Liver (tissue), 9 donors: ENCODE results near the gene ANGPTL4. TPM values are rescaled to one million over a fixed set of nuclear protein-coding genes. Genes with fewer than 3 reads are reported as not detected.
"Not testable (repeated sequence)": the region's sequence is repeated elsewhere in the genome, so short reads cannot be mapped to it uniquely, and the experiment has no call there.

Experiments
- DNase-seq: peaks from one replicate; pipeline ENCODE4 v3.0.0-alpha.2; 2017; ENCODE audit warnings: low spot score
- H3K27ac ChIP-seq, 2 donors: one replicate each; pipeline ENCODE4 v1.7.0; 2013; ENCODE audit warnings: inconsistent platforms in 2 of 2, low read length in 2 of 2, control low read depth in 1 of 2, low read depth in 1 of 2, mild to moderate bottlenecking in 1 of 2
- H3K27me3 ChIP-seq, 4 donors: one replicate each; pipeline versions ENCODE4 v1.6.1 to v1.7.0; 2013; ENCODE audit warnings: low read length in 3 of 4, inconsistent platforms in 1 of 4, mild to moderate bottlenecking in 1 of 4, moderate library complexity in 1 of 4; ENCODE audit not compliant: control insufficient read depth in 4 of 4, insufficient read depth in 4 of 4
- H3K36me3 ChIP-seq, 4 donors: one replicate each; pipeline versions ENCODE4 v1.6.1 to v1.7.0; 2013; ENCODE audit warnings: low read length in 3 of 4, mild to moderate bottlenecking in 3 of 4, low read depth in 1 of 4, moderate library complexity in 1 of 4; ENCODE audit not compliant: control insufficient read depth in 4 of 4, insufficient read depth in 3 of 4
- H3K4me1 ChIP-seq, 4 donors: one replicate each; pipeline versions ENCODE4 v1.6.1 to v1.7.0; 2013; ENCODE audit warnings: low read length in 3 of 4, mild to moderate bottlenecking in 3 of 4, moderate library complexity in 1 of 4; ENCODE audit not compliant: control insufficient read depth in 4 of 4, insufficient read depth in 4 of 4
- H3K4me3 ChIP-seq, 3 donors: one replicate each; pipeline versions ENCODE4 v1.6.1 to v1.7.0; 2013; ENCODE audit warnings: low read length in 3 of 3, control low read depth in 1 of 3, low read depth in 1 of 3, mild to moderate bottlenecking in 1 of 3
- H3K9ac ChIP-seq, 2 donors: one replicate each; pipeline ENCODE4 v1.7.0; 2013; ENCODE audit warnings: low read length in 2 of 2, mild to moderate bottlenecking in 2 of 2, moderate library complexity in 2 of 2, control low read depth in 1 of 2, low read depth in 1 of 2
- H3K9me3 ChIP-seq, 4 donors: one replicate each; pipeline versions ENCODE4 v1.6.1 to v1.7.0; 2013; ENCODE audit warnings: low read length in 3 of 4; ENCODE audit not compliant: control insufficient read depth in 4 of 4
- CTCF ChIP-seq: fragments of 150-350 bp; IDR thresholded peaks from 2 replicates; pipeline ENCODE4 v1.5.1; 2017; ENCODE audit warnings: improper control_type of control experiment, low read depth, low read length; ENCODE audit not compliant: missing input control
- EGR1 ChIP-seq, 2 donors: IDR thresholded peaks; 2 replicates each; pipeline ENCODE4 v1.6.1; 2016 to 2018; ENCODE audit warnings: antibody characterized with exemption in 2 of 2, low read depth in 2 of 2
- FOXA2 ChIP-seq: IDR thresholded peaks from 2 replicates; pipeline ENCODE4 v1.6.1; 2016; ENCODE audit warnings: antibody characterized with exemption
- GABPA ChIP-seq, 2 donors: IDR thresholded peaks in 1 of 2; conservative IDR thresholded peaks in 1 of 2; 2 replicates each; pipeline ENCODE4 v1.6.1; 2016; ENCODE audit warnings: antibody characterized with exemption in 2 of 2, mild to moderate bottlenecking in 1 of 2, moderate library complexity in 1 of 2
- HNF4A ChIP-seq, 2 donors: conservative IDR thresholded peaks; 2 replicates each; pipeline ENCODE4 v1.6.1; 2016; ENCODE audit warnings: antibody characterized with exemption in 2 of 2, mild to moderate bottlenecking in 2 of 2
- HNF4G ChIP-seq: IDR thresholded peaks from 2 replicates; pipeline ENCODE4 v1.6.1; 2016; ENCODE audit warnings: antibody characterized with exemption
- JUND ChIP-seq, 2 donors: IDR thresholded peaks; 2 replicates each; pipeline ENCODE4 v1.6.1; 2016; ENCODE audit warnings: antibody characterized with exemption in 2 of 2
- NR2F2 ChIP-seq: IDR thresholded peaks from 2 replicates; pipeline ENCODE4 v1.6.1; 2016; ENCODE audit warnings: antibody characterized with exemption
- RAD21 ChIP-seq, 2 donors: IDR thresholded peaks; 2 replicates each; pipeline ENCODE4 v1.6.1; 2016; ENCODE audit warnings: antibody characterized with exemption in 2 of 2, mild to moderate bottlenecking in 2 of 2
- RXRA ChIP-seq, 2 donors: IDR thresholded peaks; 2 replicates each; pipeline ENCODE4 v1.6.1; 2017 to 2018; ENCODE audit warnings: antibody characterized with exemption in 2 of 2, mild to moderate bottlenecking in 1 of 2
- SP1 ChIP-seq: IDR thresholded peaks from 2 replicates; pipeline ENCODE4 v1.6.1; 2018; ENCODE audit warnings: antibody characterized with exemption, mild to moderate bottlenecking
- TAF1 ChIP-seq: conservative IDR thresholded peaks from 2 replicates; pipeline ENCODE4 v1.6.1; 2016; ENCODE audit warnings: antibody characterized with exemption, mild to moderate bottlenecking
- YY1 ChIP-seq: IDR thresholded peaks from 2 replicates; pipeline ENCODE4 v1.6.1; 2016; ENCODE audit warnings: antibody characterized with exemption, mild to moderate bottlenecking
- WGBS: extraction: QIAGEN DNeasy Blood & Tissue Kit; methylation state at CpG from one replicate; pipeline ENCODE4 v1.1.7; 2013; 5-methylcytosine and 5-hydroxymethylcytosine counted together
- polyA plus RNA-seq, 2 donors: library from polyadenylated mRNA; stranded (reverse) in 1 of 2; unstranded in 1 of 2; fragments of 200-250 nt in 1 of 2; fragments of >200 nt in 1 of 2; fragmentation: Nextera tagmentation in 1 of 2; extraction: Ambion mirVana in 1 of 2; gene quantifications; one replicate each; pipeline versions ENCODE4 v1.2.1 to v1.2.3, GENCODE V29; 2013 to 2015
- total RNA-seq, 2 donors: library from RNA; depleted of rRNA; stranded (reverse); fragments of >200 nt; gene quantifications; one replicate each; pipeline ENCODE4 v1.2.3, GENCODE V29; 2014
- TF ChIP-seq, protein P1 (sequence below): IDR thresholded peaks from 2 replicates; pipeline ENCODE4 v1.6.1; 2016; ENCODE audit warnings: antibody characterized with exemption, mild to moderate bottlenecking
- TF ChIP-seq, protein P2 (sequence below): IDR thresholded peaks from 2 replicates; pipeline ENCODE4 v1.6.1; 2016; ENCODE audit warnings: antibody characterized with exemption
- donor health status: healthy.
- donor health status: healthy.
- donor health status: healthy.
- donor health status: healthy.
- donor health status: healthy.

ANGPTL4 gene
- total and polyA plus RNA-seq, 4 donors = 0.65 to 144 (median 71.6) TPM

- H3K4me3 ChIP-seq = no peak overlapping the region
- no peaks in the 10 kb centered on the region for H3K9me3 ChIP-seq
- DNase-seq = no peak
- H3K27ac ChIP-seq = peak overlapping the region; percentile 18 to 25
- TF ChIP-seq RXRA (IDR thresholded peaks at IDR 0.05) (peak; percentile 76 to 88), RAD21 (IDR thresholded peaks at IDR 0.05) (peak; percentile 15 to 46), CTCF (peak; percentile 13), SP1 (peak; percentile 80), JUND (IDR thresholded peaks at IDR 0.05) (peak in 1 of 2 donors; percentile 12), NR2F2 (peak; percentile 100), EGR1 (IDR thresholded peaks at IDR 0.05; ENCODE audit: low read depth in 2 of 2) (no peak), FOXA2 (no peak)
- TF ChIP-seq, protein P1, sequence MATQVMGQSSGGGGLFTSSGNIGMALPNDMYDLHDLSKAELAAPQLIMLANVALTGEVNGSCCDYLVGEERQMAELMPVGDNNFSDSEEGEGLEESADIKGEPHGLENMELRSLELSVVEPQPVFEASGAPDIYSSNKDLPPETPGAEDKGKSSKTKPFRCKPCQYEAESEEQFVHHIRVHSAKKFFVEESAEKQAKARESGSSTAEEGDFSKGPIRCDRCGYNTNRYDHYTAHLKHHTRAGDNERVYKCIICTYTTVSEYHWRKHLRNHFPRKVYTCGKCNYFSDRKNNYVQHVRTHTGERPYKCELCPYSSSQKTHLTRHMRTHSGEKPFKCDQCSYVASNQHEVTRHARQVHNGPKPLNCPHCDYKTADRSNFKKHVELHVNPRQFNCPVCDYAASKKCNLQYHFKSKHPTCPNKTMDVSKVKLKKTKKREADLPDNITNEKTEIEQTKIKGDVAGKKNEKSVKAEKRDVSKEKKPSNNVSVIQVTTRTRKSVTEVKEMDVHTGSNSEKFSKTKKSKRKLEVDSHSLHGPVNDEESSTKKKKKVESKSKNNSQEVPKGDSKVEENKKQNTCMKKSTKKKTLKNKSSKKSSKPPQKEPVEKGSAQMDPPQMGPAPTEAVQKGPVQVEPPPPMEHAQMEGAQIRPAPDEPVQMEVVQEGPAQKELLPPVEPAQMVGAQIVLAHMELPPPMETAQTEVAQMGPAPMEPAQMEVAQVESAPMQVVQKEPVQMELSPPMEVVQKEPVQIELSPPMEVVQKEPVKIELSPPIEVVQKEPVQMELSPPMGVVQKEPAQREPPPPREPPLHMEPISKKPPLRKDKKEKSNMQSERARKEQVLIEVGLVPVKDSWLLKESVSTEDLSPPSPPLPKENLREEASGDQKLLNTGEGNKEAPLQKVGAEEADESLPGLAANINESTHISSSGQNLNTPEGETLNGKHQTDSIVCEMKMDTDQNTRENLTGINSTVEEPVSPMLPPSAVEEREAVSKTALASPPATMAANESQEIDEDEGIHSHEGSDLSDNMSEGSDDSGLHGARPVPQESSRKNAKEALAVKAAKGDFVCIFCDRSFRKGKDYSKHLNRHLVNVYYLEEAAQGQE = no peak
- no peaks in the 10 kb centered on the region for H3K36me3 ChIP-seq
- WGBS = 24% methylated on average over 15 of the region's 15 CpGs
- no peak overlapping the region for H3K9ac ChIP-seq
- peaks cover 0 to 14% (median 9%) of the 10 kb centered on the region in 4 donors for H3K4me1 ChIP-seq
- H3K27me3 ChIP-seq = peaks cover 0 to 4% (median 0%) of the 10 kb centered on the region in 4 donors
Observed at GRCh38 chr19:8340341-8341096, 23.4 kb upstream of the ANGPTL4 start.

DNA sequence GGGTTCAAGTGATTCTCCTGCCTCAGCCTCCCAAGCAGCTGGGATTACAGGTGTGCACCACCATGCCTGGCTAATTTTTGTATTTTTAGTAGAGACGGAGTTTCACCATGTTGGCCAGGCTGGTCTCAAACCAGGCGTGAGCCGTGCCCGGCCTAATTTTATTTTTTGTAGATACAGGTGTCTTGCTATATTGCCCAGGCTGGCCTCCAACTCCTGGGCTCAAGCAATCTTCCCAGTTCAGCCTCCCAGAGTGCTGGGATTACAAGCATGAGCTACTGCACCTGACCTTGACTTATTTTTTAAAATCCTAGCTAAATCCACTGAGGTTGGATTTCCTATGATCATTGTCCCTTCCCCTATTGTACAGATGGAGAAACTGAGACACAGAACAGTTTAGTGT is 22.5 kb upstream of the ANGPTL4 start:
- H3K36me3 ChIP-seq, DNase-seq, H3K9ac ChIP-seq, H3K27me3 ChIP-seq, H3K9me3 ChIP-seq, H3K4me3 ChIP-seq: not testable (repeated sequence)
- Histone ChIP-seq H3K27ac (peak overlapping the region; percentile 56 to 83), H3K4me1 (peaks cover 0 to 14% (median 9%) of the 10 kb centered on the region in 4 donors)
- 90% methylated on average over 4 of the region's 4 CpGs for WGBS

GRCh38 chr19:8342316-8342683 is 21.7 kb upstream of the ANGPTL4 start:
- H3K27me3 ChIP-seq = no peaks in the 10 kb centered on the region
- TF ChIP-seq, protein P2, sequence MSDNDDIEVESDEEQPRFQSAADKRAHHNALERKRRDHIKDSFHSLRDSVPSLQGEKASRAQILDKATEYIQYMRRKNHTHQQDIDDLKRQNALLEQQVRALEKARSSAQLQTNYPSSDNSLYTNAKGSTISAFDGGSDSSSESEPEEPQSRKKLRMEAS = no peak
- TF ChIP-seq RAD21 (IDR thresholded peaks at IDR 0.05) = no peak
- no peak for TF ChIP-seq SP1
- no peak for TF ChIP-seq HNF4A (conservative IDR thresholded peaks at IDR 0.05)
- no peak for TF ChIP-seq YY1
- TF ChIP-seq, protein P1 = no peak
- TF ChIP-seq GABPA (IDR thresholded peaks at IDR 0.05 in 1 of 2, conservative IDR thresholded peaks at IDR 0.05 in 1 of 2) = no peak
- TF ChIP-seq NR2F2 = no peak
- no peak for TF ChIP-seq CTCF
- no peak for TF ChIP-seq HNF4G
- no peak for TF ChIP-seq RXRA (IDR thresholded peaks at IDR 0.05)
- TF ChIP-seq TAF1 = no peak

More at GRCh38 chr19:8342316-8342683, 21.7 kb upstream of the ANGPTL4 start:
- DNase-seq = no peak
- H3K4me3 ChIP-seq = peak overlapping the region in 1 of 3 donors; percentile 62
- H3K9me3 ChIP-seq = no peaks in the 10 kb centered on the region
- H3K4me1 ChIP-seq = peaks cover 0 to 14% (median 9%) of the 10 kb centered on the region in 4 donors
- H3K27ac ChIP-seq = peak overlapping the region; percentile 56 to 83
- H3K9ac ChIP-seq = peak overlapping the region; percentile 7 to 47
- no peaks in the 10 kb centered on the region for H3K36me3 ChIP-seq
- 49% methylated on average over 14 of the region's 14 CpGs for WGBS
